Measurements from ENCODE around the gene EP300. TPM values are rescaled to one million over a fixed set of nuclear protein-coding genes. Genes with fewer than 3 reads are reported as not detected.
"Not testable (repeated sequence)": the region's sequence is repeated elsewhere in the genome, so short reads cannot be mapped to it uniquely, and the experiment has no call there.

Gene EP300
- total RNA-seq, 1 experiment from 2014 or later: 11.0 TPM

- Histone ChIP-seq H3K4me3 (no peak overlapping the region), H3K36me3 (no peaks in the 10 kb centered on the region), H3K9me3 (no peaks in the 10 kb centered on the region), H3K27me3 (no peaks in the 10 kb centered on the region)
- DNase-seq: no peak
These were observed 17.9 kb upstream of the EP300 start for GRCh38 chr22:41074466-41074865.

GRCh38 chr22:41074941-41075710 lies 17.3 kb upstream of the EP300 start:
- H3K9me3 ChIP-seq: no peaks in the 10 kb centered on the region
- no peaks in the 10 kb centered on the region for H3K36me3 ChIP-seq
- DNase-seq: no peak
- H3K4me3 ChIP-seq: no peak overlapping the region
- H3K27me3 ChIP-seq: no peaks in the 10 kb centered on the region

DNA sequence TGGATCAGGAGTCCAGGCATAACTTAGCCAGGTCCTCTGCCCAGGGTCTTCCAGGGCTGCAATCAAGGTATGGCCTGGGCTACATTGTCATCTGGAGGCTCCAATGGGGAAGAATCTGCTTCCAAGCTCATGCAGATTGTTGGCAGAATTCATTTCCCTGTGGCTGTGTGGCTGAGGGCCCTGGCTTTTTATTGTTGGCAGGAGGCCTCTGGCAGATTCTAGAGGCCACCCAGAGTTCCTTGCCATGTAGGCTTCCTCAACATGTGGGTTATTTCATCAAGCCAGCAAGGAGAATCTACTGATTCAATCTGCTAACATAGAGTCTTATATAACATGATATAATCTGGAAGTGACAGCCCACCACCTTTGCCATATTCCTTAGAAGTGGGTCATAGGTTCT lies 16.4 kb upstream of the EP300 start:
- Histone ChIP-seq H3K36me3 (no peaks in the 10 kb centered on the region), H3K9me3 (no peaks in the 10 kb centered on the region), H3K4me3 (no peak overlapping the region), H3K27me3 (no peaks in the 10 kb centered on the region)
- DNase-seq: peak; percentile 35

GRCh38 chr22:41076857-41077256 lies 15.5 kb upstream of the EP300 start:
- Histone ChIP-seq H3K27me3 (no peaks in the 10 kb centered on the region), H3K9me3 (no peaks in the 10 kb centered on the region), H3K36me3 (no peaks in the 10 kb centered on the region), H3K4me3 (no peak overlapping the region)
- DNase-seq: no peak

- no peak for DNase-seq
- Histone ChIP-seq H3K9me3 (no peaks in the 10 kb centered on the region), H3K4me3 (no peak overlapping the region), H3K27me3 (no peaks in the 10 kb centered on the region), H3K36me3 (no peaks in the 10 kb centered on the region)
These were observed 13.5 kb upstream of the EP300 start for GRCh38 chr22:41078931-41079330.

- DNase-seq: no peak
- H3K4me3 ChIP-seq: no peak overlapping the region
- no peaks in the 10 kb centered on the region for H3K36me3 ChIP-seq
- H3K27me3 ChIP-seq: no peaks in the 10 kb centered on the region
- H3K9me3 ChIP-seq: no peaks in the 10 kb centered on the region
These were observed 6.5 kb upstream of the EP300 start for GRCh38 chr22:41085842-41086241.

DNA sequence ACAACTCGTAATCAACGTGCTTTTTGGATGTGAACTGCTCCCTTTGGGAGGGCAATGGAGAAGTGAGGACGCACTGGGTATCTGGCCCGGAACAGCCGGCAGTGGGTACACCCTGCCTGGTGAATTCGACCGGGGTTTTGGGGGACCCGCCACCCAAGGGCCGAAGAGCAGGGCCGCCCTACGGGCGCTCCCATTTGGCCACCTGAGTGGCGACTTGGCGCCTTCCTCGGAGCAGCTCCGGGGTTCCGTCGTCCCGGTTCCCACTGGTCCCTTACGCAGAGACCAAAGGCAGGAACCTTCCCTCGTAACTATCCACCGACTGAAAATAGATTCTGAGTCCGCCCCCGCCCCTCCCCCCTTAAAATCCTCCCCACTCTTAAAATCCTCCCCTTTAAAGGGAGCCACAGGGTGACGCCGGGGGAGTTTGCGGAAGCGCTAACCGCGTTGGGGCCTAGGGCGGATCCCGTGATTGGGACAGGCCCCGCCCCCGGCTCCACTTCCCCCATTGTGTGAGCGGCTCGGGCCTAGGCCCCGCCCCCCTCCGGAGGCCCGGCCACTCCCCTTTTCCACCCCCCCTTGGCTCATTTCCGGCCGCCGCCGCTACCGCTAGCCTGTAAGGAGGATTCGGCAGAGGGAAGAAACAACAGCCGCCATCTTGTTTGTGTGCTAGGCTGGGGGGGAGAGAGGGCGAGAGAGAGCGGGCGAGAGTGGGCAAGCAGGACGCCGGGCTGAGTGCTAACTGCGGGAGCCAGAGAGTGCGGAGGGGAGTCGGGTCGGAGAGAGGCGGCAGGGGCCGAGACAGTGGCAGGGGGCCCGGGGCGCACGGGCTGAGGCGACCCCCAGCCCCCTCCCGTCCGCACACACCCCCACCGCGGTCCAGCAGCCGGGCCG lies 1.0 kb upstream of the EP300 start:
- Histone ChIP-seq H3K27me3 (no peaks in the 10 kb centered on the region), H3K36me3 (peaks cover 14% of the 10 kb centered on the region), H3K4me3 (peak overlapping the region; percentile 80), H3K9me3 (no peaks in the 10 kb centered on the region)
- DNase-seq: peak; percentile 97

GRCh38 chr22:41092847-41093411 lies 537 bp downstream of the EP300 start:
- Histone ChIP-seq H3K36me3 (peaks cover 16% of the 10 kb centered on the region), H3K9me3 (no peaks in the 10 kb centered on the region), H3K27me3 (no peaks in the 10 kb centered on the region), H3K4me3 (peak overlapping the region; percentile 80)
- peak; percentile 26 for DNase-seq

- H3K9me3 ChIP-seq: no peaks in the 10 kb centered on the region
- DNase-seq: no peak
- H3K4me3 ChIP-seq: peak overlapping the region; percentile 80
- no peaks in the 10 kb centered on the region for H3K27me3 ChIP-seq
- peaks cover 16% of the 10 kb centered on the region for H3K36me3 ChIP-seq
These were observed 1.7 kb downstream of the EP300 start for GRCh38 chr22:41094041-41094593.

DNA sequence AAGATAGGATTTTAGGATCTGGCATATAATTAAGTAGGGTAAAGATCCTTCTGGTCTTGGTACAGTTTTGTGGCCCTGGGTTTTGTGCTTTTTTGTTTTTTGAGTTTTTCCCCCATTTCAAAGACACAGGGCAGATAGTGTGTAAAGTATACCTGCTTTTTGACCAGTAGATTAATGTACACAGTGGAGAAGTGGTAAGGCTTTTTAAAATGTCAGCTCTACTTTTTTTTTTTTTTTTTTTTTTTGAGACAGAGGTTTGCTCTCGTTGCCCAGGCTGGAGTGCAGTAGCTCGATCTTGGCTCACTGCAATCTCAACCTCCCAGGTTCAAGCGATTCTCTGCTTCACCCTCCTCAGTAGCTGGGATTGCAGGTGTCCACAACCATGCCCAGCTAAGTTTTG lies 4.0 kb downstream of the EP300 start:
- DNase-seq: no peak
- H3K9me3 ChIP-seq: no peaks in the 10 kb centered on the region
- H3K36me3 ChIP-seq: peaks cover 34% of the 10 kb centered on the region
- no peaks in the 10 kb centered on the region for H3K27me3 ChIP-seq
- no peak overlapping the region for H3K4me3 ChIP-seq

GRCh38 chr22:41096841-41097240 lies 4.4 kb downstream of the EP300 start:
- Histone ChIP-seq H3K27me3 (no peaks in the 10 kb centered on the region), H3K9me3 (no peaks in the 10 kb centered on the region), H3K4me3 (no peak overlapping the region), H3K36me3 (peaks cover 34% of the 10 kb centered on the region)
- no peak for DNase-seq

- Histone ChIP-seq H3K4me3 (no peak overlapping the region), H3K9me3 (no peaks in the 10 kb centered on the region), H3K36me3 (peaks cover 38% of the 10 kb centered on the region), H3K27me3 (no peaks in the 10 kb centered on the region)
- DNase-seq: no peak
These were observed 6.6 kb downstream of the EP300 start for GRCh38 chr22:41099036-41099435.

DNA sequence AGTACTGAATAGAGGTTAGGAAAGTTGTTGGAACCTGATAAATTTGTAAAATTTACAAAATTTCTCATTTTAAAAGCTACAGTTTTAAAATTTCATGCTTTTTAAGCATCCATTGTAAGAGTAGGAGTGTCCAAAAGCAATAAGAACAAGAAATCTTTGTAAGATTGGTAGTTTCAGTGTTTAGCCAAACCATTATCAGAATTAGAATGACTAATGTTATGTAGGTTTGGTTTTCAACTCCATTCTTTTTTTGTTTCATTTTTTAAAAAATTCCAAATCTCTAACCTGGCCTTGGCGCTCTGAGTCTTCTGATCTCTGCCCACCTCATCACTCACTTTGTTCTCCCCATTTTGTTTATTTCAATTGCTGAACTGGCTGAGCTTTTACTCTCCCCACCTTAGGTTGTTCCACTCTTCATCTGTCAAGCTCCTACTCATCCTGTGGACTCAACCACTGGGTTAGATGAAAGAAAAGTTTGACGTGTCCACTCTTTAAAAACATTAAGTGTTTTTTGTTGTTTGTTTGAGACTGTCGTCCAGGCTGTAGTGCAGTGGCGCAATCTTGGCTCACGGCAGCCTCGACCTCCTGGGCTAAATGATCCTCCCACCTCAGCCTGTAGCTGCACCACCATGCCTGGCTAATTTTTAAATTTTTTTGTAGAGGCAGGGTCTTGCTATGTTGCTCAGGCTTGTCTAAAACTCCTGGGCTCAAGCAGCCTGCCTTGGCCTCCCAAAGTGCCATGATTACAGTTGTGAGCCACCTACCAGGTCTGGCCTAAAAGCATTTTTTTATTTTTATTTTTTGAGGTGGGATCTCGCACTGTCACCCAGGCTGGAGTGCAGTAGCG lies 14.0 kb downstream of the EP300 start:
- H3K9me3 ChIP-seq: no peaks in the 10 kb centered on the region
- no peak for DNase-seq
- H3K4me3 ChIP-seq: no peak overlapping the region
- H3K27me3 ChIP-seq: no peaks in the 10 kb centered on the region
- H3K36me3 ChIP-seq: peaks cover 16% of the 10 kb centered on the region

GRCh38 chr22:41106969-41107325 lies 14.6 kb downstream of the EP300 start:
- not testable (repeated sequence) for H3K9me3 ChIP-seq, H3K27me3 ChIP-seq, DNase-seq, H3K4me3 ChIP-seq
- peaks cover 18% of the 10 kb centered on the region for H3K36me3 ChIP-seq

DNA sequence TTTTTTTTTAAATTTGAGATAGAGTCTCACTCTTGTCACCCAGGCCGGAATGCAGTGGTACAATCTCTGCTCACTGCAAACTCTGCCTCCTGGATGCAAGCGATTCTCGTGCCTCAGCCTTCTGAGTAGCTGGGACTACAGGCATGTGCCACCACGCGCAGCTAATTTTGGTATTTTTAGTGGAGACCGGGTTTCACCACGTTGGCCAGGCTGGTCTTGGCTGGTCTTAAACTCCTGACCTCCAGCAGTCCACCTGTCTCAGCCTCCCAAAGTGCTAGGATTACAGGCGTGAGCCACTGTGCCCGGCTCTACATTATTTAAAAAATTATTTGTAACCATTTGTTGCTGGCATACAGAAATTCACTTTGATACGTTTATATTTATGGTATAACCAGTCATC lies 18.6 kb downstream of the EP300 start:
- Histone ChIP-seq H3K4me3 (no peak overlapping the region), H3K27me3 (no peaks in the 10 kb centered on the region)
- DNase-seq: no peak

DNA sequence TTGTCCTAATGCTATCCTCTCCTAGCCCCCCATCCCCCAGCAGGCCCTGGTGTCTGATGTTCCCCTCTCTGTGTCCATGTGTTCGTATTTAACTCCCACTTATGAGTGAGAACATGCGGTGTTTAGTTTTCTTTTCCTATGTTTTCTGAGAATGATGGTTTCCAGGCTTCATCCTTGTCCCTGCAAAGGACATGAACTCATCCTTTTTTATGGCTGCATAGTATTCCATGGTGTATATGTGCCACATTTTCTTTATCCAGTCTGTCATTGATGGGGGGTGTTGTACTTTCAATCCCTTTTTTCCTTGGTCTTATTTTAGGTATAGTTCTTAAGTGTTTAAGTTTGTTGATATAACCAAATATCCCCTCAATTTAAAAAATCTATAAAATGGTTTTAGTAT lies 23.9 kb downstream of the EP300 start:
- peaks cover 46% of the 10 kb centered on the region for H3K36me3 ChIP-seq
- H3K9me3 ChIP-seq: no peaks in the 10 kb centered on the region
- H3K4me3 ChIP-seq: no peak overlapping the region
- no peak for DNase-seq
- no peaks in the 10 kb centered on the region for H3K27me3 ChIP-seq

More for the DNA sequence above, 18.6 kb downstream of the EP300 start:
- Histone ChIP-seq H3K9me3 (no peaks in the 10 kb centered on the region), H3K36me3 (peaks cover 23% of the 10 kb centered on the region)

All from MG63 (cell line).